Mesenchymal stem cell (in vitro differentiated cells and primary cell): ENCODE results near the gene COX7C.
"Not testable (repeated sequence)": the region's sequence is repeated elsewhere in the genome, so short reads cannot be mapped to it uniquely, and the experiment has no call there.

Experiments used
- DNase-seq: peaks from one replicate; pipeline ENCODE4 v3.0.0-alpha.2; 2013
- H2AFZ ChIP-seq: one replicate; pipeline ENCODE4 v1.6.1; 2013; ENCODE audit warnings: low read depth, mild to moderate bottlenecking, control low read depth, inconsistent platforms, low read length, moderate library complexity
- H2AK5ac ChIP-seq: 2 replicates; pipeline ENCODE4 v1.6.1; 2013; ENCODE audit warnings: low read length, moderate library complexity, mild to moderate bottlenecking, inconsistent platforms; ENCODE audit not compliant: severe bottlenecking
- H2BK120ac ChIP-seq: one replicate; pipeline ENCODE4 v1.6.1; 2013; ENCODE audit warnings: low read depth, mild to moderate bottlenecking, inconsistent platforms, low read length, moderate library complexity
- H2BK12ac ChIP-seq, 2 experiments: one replicate each; pipeline ENCODE4 v1.6.1; 2013; ENCODE audit warnings: inconsistent platforms in 2 of 2, low read length in 2 of 2, mild to moderate bottlenecking in 2 of 2, moderate library complexity in 2 of 2, control low read depth in 1 of 2
- H2BK15ac ChIP-seq: one replicate; pipeline ENCODE4 v1.6.1; 2013; ENCODE audit warnings: mild to moderate bottlenecking, low read depth, inconsistent platforms; ENCODE audit not compliant: poor library complexity, severe bottlenecking
- H2BK5ac ChIP-seq: 2 replicates; pipeline ENCODE4 v1.6.1; 2013; ENCODE audit warnings: low read depth, mild to moderate bottlenecking, low read length, control low read depth, inconsistent platforms; ENCODE audit not compliant: poor library complexity, severe bottlenecking
- H3K14ac ChIP-seq, 2 experiments: one replicate each; pipeline ENCODE4 v1.6.1; 2013; ENCODE audit warnings: inconsistent platforms in 2 of 2, low read length in 2 of 2, control low read depth in 1 of 2, mild to moderate bottlenecking in 1 of 2, moderate library complexity in 1 of 2
- H3K18ac ChIP-seq, 2 experiments: one replicate each; pipeline ENCODE4 v1.6.1; 2013; ENCODE audit warnings: inconsistent platforms in 2 of 2, low read length in 2 of 2, control low read depth in 1 of 2, low read depth in 1 of 2, mild to moderate bottlenecking in 1 of 2
- H3K23ac ChIP-seq, 2 experiments: one replicate each; pipeline ENCODE4 v1.6.1; 2013; ENCODE audit warnings: inconsistent platforms in 2 of 2, low read length in 2 of 2, mild to moderate bottlenecking in 2 of 2, moderate library complexity in 2 of 2, control low read depth in 1 of 2
- H3K27ac ChIP-seq: 2 replicates; pipeline ENCODE4 v1.5.1; 2013; ENCODE audit warnings: mild to moderate bottlenecking, moderate library complexity, low read length, control low read depth, inconsistent platforms; ENCODE audit not compliant: poor library complexity, severe bottlenecking
- H3K27me3 ChIP-seq, 2 experiments: 2 replicates each; pipeline versions ENCODE4 v1.6.1 to v1.7.0; 2013; ENCODE audit warnings: low read length in 2 of 2, mild to moderate bottlenecking in 2 of 2, moderate library complexity in 2 of 2, control low read depth in 1 of 2, inconsistent platforms in 1 of 2; ENCODE audit not compliant: control insufficient read depth in 1 of 2, insufficient read depth in 1 of 2
- H3K36me3 ChIP-seq, 2 experiments: 2 replicates each; pipeline versions ENCODE4 v1.6.1 to v1.7.0; 2013; ENCODE audit warnings: low read length in 2 of 2, control low read depth in 1 of 2, inconsistent platforms in 1 of 2, low read depth in 1 of 2, mild to moderate bottlenecking in 1 of 2; ENCODE audit not compliant: insufficient read depth in 2 of 2, control insufficient read depth in 1 of 2
- H3K4ac ChIP-seq, 2 experiments: one replicate each; pipeline ENCODE4 v1.6.1; 2013; ENCODE audit warnings: inconsistent platforms in 2 of 2, low read length in 2 of 2, mild to moderate bottlenecking in 2 of 2, moderate library complexity in 2 of 2, control low read depth in 1 of 2, low read depth in 1 of 2
- H3K4me1 ChIP-seq: 2 replicates; pipeline ENCODE4 v1.6.1; 2013; ENCODE audit warnings: low read depth, low read length, control low read depth; ENCODE audit not compliant: control insufficient read depth, insufficient read depth
- H3K4me2 ChIP-seq: 2 replicates; pipeline ENCODE4 v1.6.1; 2013; ENCODE audit warnings: low read length, mild to moderate bottlenecking, inconsistent platforms; ENCODE audit not compliant: poor library complexity, severe bottlenecking
- H3K4me3 ChIP-seq, 2 experiments: 2 replicates each; pipeline versions ENCODE4 v1.5.1 to v1.7.0; 2013; ENCODE audit warnings: low read length in 2 of 2, mild to moderate bottlenecking in 2 of 2, control low read depth in 1 of 2, low read depth in 1 of 2; ENCODE audit not compliant: insufficient read depth in 1 of 2
- H3K79me1 ChIP-seq: replicated peaks from 2 replicates; pipeline ENCODE4 v1.6.1; 2013; ENCODE audit warnings: mild to moderate bottlenecking, control low read depth, low read length, inconsistent platforms; ENCODE audit not compliant: poor library complexity, severe bottlenecking
- H3K9ac ChIP-seq: 2 replicates; pipeline ENCODE4 v1.7.0; 2013; ENCODE audit warnings: mild to moderate bottlenecking, low read length, moderate library complexity
- H3K9me3 ChIP-seq: 2 replicates; pipeline ENCODE4 v1.7.0; 2013; ENCODE audit warnings: mild to moderate bottlenecking, low read length; ENCODE audit not compliant: control insufficient read depth
- H4K8ac ChIP-seq: one replicate; pipeline ENCODE4 v1.6.1; 2013; ENCODE audit warnings: inconsistent platforms, mild to moderate bottlenecking, low read length, moderate library complexity
- H4K91ac ChIP-seq: one replicate; pipeline ENCODE4 v1.6.1; 2013; ENCODE audit warnings: mild to moderate bottlenecking, low read length, inconsistent platforms
- WGBS: methylation state at CpG from one replicate; pipeline ENCODE4 v1.1.7; 2013; ENCODE audit warnings: mixed read lengths; 5-methylcytosine and 5-hydroxymethylcytosine counted together

The COX7C gene

GRCh38 chr5:86571109-86571508 lies 46.6 kb upstream of the COX7C start:
- DNase-seq, H2BK5ac ChIP-seq, H2AFZ ChIP-seq, H3K27ac ChIP-seq, H2BK120ac ChIP-seq, H3K9me3 ChIP-seq, H3K4ac ChIP-seq, H3K4me1 ChIP-seq, H3K4me3 ChIP-seq, H3K18ac ChIP-seq, H3K27me3 ChIP-seq, H2AK5ac ChIP-seq, H3K79me1 ChIP-seq, H3K23ac ChIP-seq, H2BK12ac ChIP-seq, H2BK15ac ChIP-seq, H3K36me3 ChIP-seq, H3K9ac ChIP-seq, H3K14ac ChIP-seq, H4K91ac ChIP-seq, H3K4me2 ChIP-seq, H4K8ac ChIP-seq: not testable (repeated sequence)
- 96% methylated on average over 12 of the region's 12 CpGs for WGBS

- WGBS, result 86% methylated on average over 7 of the region's 7 CpGs
- peaks cover 3% of the 10 kb centered on the region for H3K4me1 ChIP-seq
- no peaks in the 10 kb centered on the region for H3K79me1 ChIP-seq
- no peak overlapping the region for H2AK5ac ChIP-seq
- H2BK5ac ChIP-seq, result no peak overlapping the region
- H2BK12ac ChIP-seq, result no peak overlapping the region
- H3K27me3 ChIP-seq, result no peaks in the 10 kb centered on the region
- H2AFZ ChIP-seq, result no peak overlapping the region
- H2BK120ac ChIP-seq, result no peak overlapping the region
- no peaks in the 10 kb centered on the region for H3K36me3 ChIP-seq
- no peak overlapping the region for H3K14ac ChIP-seq
- no peak overlapping the region for H3K9ac ChIP-seq
- H2BK15ac ChIP-seq, result no peak overlapping the region
- H3K27ac ChIP-seq, result no peak overlapping the region
- no peaks in the 10 kb centered on the region for H3K9me3 ChIP-seq
- no peak overlapping the region for H3K4me3 ChIP-seq
- no peak for DNase-seq
- no peak overlapping the region for H3K4ac ChIP-seq
- H3K4me2 ChIP-seq, result no peak overlapping the region
- H4K91ac ChIP-seq, result no peak overlapping the region
- H3K23ac ChIP-seq, result no peak overlapping the region
- no peak overlapping the region for H4K8ac ChIP-seq
- no peak overlapping the region for H3K18ac ChIP-seq
These were observed 44.8 kb upstream of the COX7C start for GRCh38 chr5:86572825-86573517.

- H2BK12ac ChIP-seq, result no peak overlapping the region
- no peaks in the 10 kb centered on the region for H3K36me3 ChIP-seq
- no peak overlapping the region for H4K8ac ChIP-seq
- H2BK15ac ChIP-seq, result no peak overlapping the region
- H3K9me3 ChIP-seq, result no peaks in the 10 kb centered on the region
- H2BK120ac ChIP-seq, result no peak overlapping the region
- no peaks in the 10 kb centered on the region for H3K4me1 ChIP-seq
- no peak overlapping the region for H3K27ac ChIP-seq
- H2AK5ac ChIP-seq, result no peak overlapping the region
- no peak overlapping the region for H3K4ac ChIP-seq
- H4K91ac ChIP-seq, result no peak overlapping the region
- no peak for DNase-seq
- no peak overlapping the region for H3K4me2 ChIP-seq
- H3K27me3 ChIP-seq, result no peaks in the 10 kb centered on the region
- H3K18ac ChIP-seq, result no peak overlapping the region
- no peak overlapping the region for H2BK5ac ChIP-seq
- H3K23ac ChIP-seq, result no peak overlapping the region
- H3K9ac ChIP-seq, result no peak overlapping the region
- no peak overlapping the region for H2AFZ ChIP-seq
- WGBS, result 79% methylated on average over 3 of the region's 3 CpGs
- no peaks in the 10 kb centered on the region for H3K79me1 ChIP-seq
- no peak overlapping the region for H3K14ac ChIP-seq
- no peak overlapping the region for H3K4me3 ChIP-seq
These were observed 38.2 kb upstream of the COX7C start for GRCh38 chr5:86579502-86579901.

GRCh38 chr5:86596476-86596875 lies 21.3 kb upstream of the COX7C start:
- Histone ChIP-seq H3K27ac (no peak overlapping the region), H3K4me1 (no peaks in the 10 kb centered on the region), H2AFZ (no peak overlapping the region), H2BK15ac (no peak overlapping the region), H4K8ac (no peak overlapping the region), H3K14ac (no peak overlapping the region), H3K4ac (no peak overlapping the region), H3K18ac (no peak overlapping the region), H3K9me3 (no peaks in the 10 kb centered on the region), H3K4me3 (no peak overlapping the region), H2BK12ac (no peak overlapping the region), H4K91ac (no peak overlapping the region), H3K4me2 (no peak overlapping the region), H3K27me3 (no peaks in the 10 kb centered on the region), H3K36me3 (no peaks in the 10 kb centered on the region), H3K23ac (no peak overlapping the region), H2AK5ac (no peak overlapping the region), H2BK120ac (no peak overlapping the region), H3K79me1 (no peaks in the 10 kb centered on the region), H2BK5ac (no peak overlapping the region), H3K9ac (no peak overlapping the region)
- DNase-seq, result no peak
